HepG2 (cell line): ENCODE measurements around the gene TMEFF2. TPM values are rescaled to one million over a fixed set of nuclear protein-coding genes. Genes with fewer than 3 reads are reported as not detected.

Source experiments
- ATAC-seq: fragments of 200-7000 bp; cut with Tn5 transposase; 3 replicates; pipeline ENCODE4 v1.9.1; 2020; ENCODE audit warnings: mild to moderate bottlenecking, moderate library complexity
- BruUV-seq: library from RNA; stranded (reverse); fragments of 400-500 nt; replicated peaks from 2 replicates; lab custom pipeline; 2021; lab: Mats Ljungman, UMichigan
- CTCF ChIA-PET: fragments of 300-600 bp; formaldehyde crosslinking; extraction: SDS; loops from one replicate; lab custom pipeline; 2021; ENCODE audit warnings: low total read pairs, inconsistent platforms, low intra/inter-chr PET ratio; lab: Yijun Ruan, JAX
- POLR2A ChIA-PET: fragments of 350-600 bp; sonication (Branson Sonifier 250); formaldehyde crosslinking; loops from one replicate; lab custom pipeline; 2020; ENCODE audit warnings: antibody characterized with exemption, inconsistent platforms; lab: Yijun Ruan, JAX
- DNase-seq: peaks from one replicate; pipeline ENCODE4 v3.0.0-alpha.2; 2015; ENCODE audit warnings: low spot score
- FAIRE-seq: peaks from 3 replicates; lab custom pipeline; 2011; peaks lifted over from hg19 to GRCh38; lab: Jason Lieb, UNC
- H2AFZ ChIP-seq: one replicate; pipeline ENCODE4 v1.6.1; 2011; ENCODE audit warnings: low read length, inconsistent platforms
- H3K27ac ChIP-seq: fragments of 300-600 bp; 3 replicates; pipeline ENCODE4 v1.8.0; 2011; ENCODE audit warnings: mixed run types, mild to moderate bottlenecking, mixed read lengths, low read length, inconsistent platforms; ENCODE audit not compliant: insufficient read depth; ENCODE audit errors: extremely low read length
- H3K27me3 ChIP-seq, 2 experiments: fragments of 200-600 bp in 1 of 2; 2 replicates in 1 of 2; 3 replicates in 1 of 2; pipeline versions ENCODE4 v1.6.0 to v1.8.0; 2011; ENCODE audit warnings: low read length in 2 of 2, mild to moderate bottlenecking in 2 of 2, moderate library complexity in 2 of 2, inconsistent platforms in 1 of 2; ENCODE audit not compliant: insufficient read depth in 2 of 2, control insufficient read depth in 1 of 2
- H3K36me3 ChIP-seq, 2 experiments: fragments of 200-600 bp in 1 of 2; replicated peaks in 1 of 2; 2 replicates in 1 of 2; 3 replicates in 1 of 2; pipeline versions ENCODE4 v1.5.1 to v1.8.0; 2011; ENCODE audit warnings: low read length in 2 of 2, inconsistent platforms in 1 of 2; ENCODE audit not compliant: insufficient read depth in 2 of 2, control insufficient read depth in 1 of 2
- H3K4me1 ChIP-seq: 2 replicates; pipeline ENCODE4 v1.5.1; 2012; ENCODE audit warnings: low read length, inconsistent platforms; ENCODE audit not compliant: insufficient read depth
- H3K4me2 ChIP-seq: 2 replicates; pipeline ENCODE4 v1.6.0; 2011; ENCODE audit warnings: low read depth, low read length, inconsistent platforms
- H3K4me3 ChIP-seq, 3 experiments: fragments of 200-600 bp in 1 of 3; sonication (generic), shearing (Covaris generic) in 1 of 3; replicated peaks in 1 of 3; 2 replicates each; pipeline ENCODE4 v1.5.1; 2011 to 2016; ENCODE audit warnings: low read length in 3 of 3, inconsistent platforms in 2 of 3, low read depth in 2 of 3, mild to moderate bottlenecking in 2 of 3, control low read depth in 1 of 3, mixed read lengths in 1 of 3; ENCODE audit not compliant: insufficient read depth in 1 of 3
- H3K79me2 ChIP-seq: one replicate; pipeline ENCODE4 v1.6.1; 2011; ENCODE audit warnings: low read length, inconsistent platforms; ENCODE audit not compliant: insufficient read depth
- H3K9ac ChIP-seq: 2 replicates; pipeline ENCODE4 v1.6.0; 2011; ENCODE audit warnings: mild to moderate bottlenecking, low read depth, low read length, inconsistent platforms; ENCODE audit not compliant: insufficient read depth
- H3K9me3 ChIP-seq: 2 replicates; pipeline ENCODE4 v1.5.1; 2012; ENCODE audit warnings: mild to moderate bottlenecking, low read length
- H4K20me1 ChIP-seq: 2 replicates; pipeline ENCODE4 v1.6.0; 2011; ENCODE audit warnings: inconsistent platforms, mild to moderate bottlenecking, low read length, moderate library complexity; ENCODE audit not compliant: insufficient read depth
- BCL6 ChIP-seq: IDR thresholded peaks from 2 replicates; pipeline ENCODE4 v1.6.1; 2016; ENCODE audit warnings: missing genetic modification reagents, missing compliant biosample characterization
- CC2D1A ChIP-seq: sonication (generic); formaldehyde crosslinking; IDR thresholded peaks from 2 replicates; pipeline ENCODE4 v1.8.1; 2023; ENCODE audit warnings: mild to moderate bottlenecking, missing genetic modification reagents
- DMAP1 ChIP-seq: IDR thresholded peaks from 2 replicates; pipeline ENCODE4 v1.6.1; 2016
- HNRNPL ChIP-seq: fragments of 200-400 bp; formaldehyde crosslinking; IDR thresholded peaks from 2 replicates; pipeline ENCODE4 v1.6.1; 2017; ENCODE audit warnings: mild to moderate bottlenecking, low read depth, low read length
- HNRNPUL1 ChIP-seq: fragments of 200-400 bp; formaldehyde crosslinking; IDR thresholded peaks from 2 replicates; pipeline ENCODE4 v1.6.1; 2017; ENCODE audit warnings: low read depth, mild to moderate bottlenecking, low read length, moderate library complexity
- PTBP1 ChIP-seq: fragments of 200-400 bp; formaldehyde crosslinking; IDR thresholded peaks from 2 replicates; pipeline ENCODE4 v1.6.1; 2018; ENCODE audit warnings: low read length, low read depth; ENCODE audit not compliant: poor library complexity, severe bottlenecking
- RBM22 ChIP-seq: fragments of 200-400 bp; formaldehyde crosslinking; optimal IDR thresholded peaks from 2 replicates; pipeline ENCODE3; 2017; ENCODE audit warnings: mild to moderate bottlenecking, low read length, moderate library complexity
- TGIF2 ChIP-seq: IDR thresholded peaks from 2 replicates; pipeline ENCODE4 v1.6.1; 2016; ENCODE audit warnings: control low read depth, missing compliant biosample characterization
- TOPORS ChIP-seq: sonication (generic); formaldehyde crosslinking; IDR thresholded peaks from 2 replicates; pipeline ENCODE4 v1.8.0; 2023; ENCODE audit warnings: mild to moderate bottlenecking, missing genetic modification reagents
- ZBTB1 ChIP-seq: sonication (generic); formaldehyde crosslinking; IDR thresholded peaks from 2 replicates; pipeline ENCODE4 v1.4.0; 2020; ENCODE audit warnings: missing genetic modification reagents, borderline replicate concordance
- ZNF224 ChIP-seq: sonication (generic); formaldehyde crosslinking; IDR thresholded peaks from 2 replicates; pipeline ENCODE4 v1.5.0; 2020; ENCODE audit warnings: mild to moderate bottlenecking, missing genetic modification reagents
- ZSCAN29 ChIP-seq: sonication (generic); formaldehyde crosslinking; conservative IDR thresholded peaks from 2 replicates; pipeline ENCODE4 v1.4.0; 2020; ENCODE audit warnings: mild to moderate bottlenecking, missing genetic modification reagents
- WGBS: methylation state at CpG from one replicate; pipeline ENCODE4 v1.1.6; 2017; ENCODE audit warnings: low lambda C conversion rate; 5-methylcytosine and 5-hydroxymethylcytosine counted together
- in situ Hi-C: cut with HindIII; loops from 2 replicates; pipeline ENCODE4 v1.10.0; 2017; ENCODE audit warnings: low pct_unique_long_range_greater_than_20kb; ENCODE audit not compliant: extremely low pct_ligation_motif_present
- intact Hi-C: fragments of 100-400 bp; cut with micrococcal nuclease; formaldehyde crosslinking; loops from one replicate; pipeline ENCODE4 v1.10.0; 2022; ENCODE audit not compliant: unreplicated experiment
- polyA plus RNA-seq, 8 experiments: library from polyadenylated mRNA; depleted of rRNA in 3 of 8; stranded (reverse) in 7 of 8; unstranded in 1 of 8; fragments of >200 nt; fragmentation: Illumina TruSeq in 4 of 8; extraction: Trizol in 4 of 8; gene quantifications; 2 replicates each; pipeline versions ENCODE4 v1.2.1 to v1.2.3, GENCODE V29; 2011 to 2016; ENCODE audit warnings: low read depth in 4 of 8, missing spikeins in 1 of 8, mixed read lengths in 1 of 8; ENCODE audit not compliant: insufficient read depth in 1 of 8
- total RNA-seq, 5 experiments: library from RNA; depleted of rRNA; stranded (reverse); fragments of >200 nt; fragmentation: Illumina TruSeq; extraction: Trizol; gene quantifications; 2 replicates each; pipeline ENCODE4 v1.2.3, GENCODE V29; 2016; ENCODE audit warnings: low read depth in 1 of 5
- TF ChIP-seq, protein P1 (sequence below): sonication (generic); formaldehyde crosslinking; IDR thresholded peaks from 2 replicates; pipeline ENCODE4 v1.4.0; 2020; ENCODE audit warnings: mild to moderate bottlenecking, low read depth, missing genetic modification reagents
- TF ChIP-seq, protein P2 (sequence below): sonication (generic); formaldehyde crosslinking; conservative IDR thresholded peaks from 2 replicates; pipeline ENCODE4 v1.8.1; 2023; ENCODE audit warnings: missing genetic modification reagents
- TF ChIP-seq, protein P3 (sequence below): sonication (generic); formaldehyde crosslinking; IDR thresholded peaks from one replicate; pipeline ENCODE4 v1.5.1; 2020; ENCODE audit warnings: mild to moderate bottlenecking, missing genetic modification reagents; ENCODE audit errors: not compliant biosample characterization
- TF ChIP-seq, protein P4 (sequence below): IDR thresholded peaks from 2 replicates; pipeline ENCODE4 v1.6.1; 2016; ENCODE audit warnings: missing genetic modification reagents, missing compliant biosample characterization

Gene TMEFF2
- total and polyA plus RNA-seq, 2 of the 13 experiments (the other 11 are each of a cell fraction or from before 2014, with no cell fraction given) = not detected

DNA sequence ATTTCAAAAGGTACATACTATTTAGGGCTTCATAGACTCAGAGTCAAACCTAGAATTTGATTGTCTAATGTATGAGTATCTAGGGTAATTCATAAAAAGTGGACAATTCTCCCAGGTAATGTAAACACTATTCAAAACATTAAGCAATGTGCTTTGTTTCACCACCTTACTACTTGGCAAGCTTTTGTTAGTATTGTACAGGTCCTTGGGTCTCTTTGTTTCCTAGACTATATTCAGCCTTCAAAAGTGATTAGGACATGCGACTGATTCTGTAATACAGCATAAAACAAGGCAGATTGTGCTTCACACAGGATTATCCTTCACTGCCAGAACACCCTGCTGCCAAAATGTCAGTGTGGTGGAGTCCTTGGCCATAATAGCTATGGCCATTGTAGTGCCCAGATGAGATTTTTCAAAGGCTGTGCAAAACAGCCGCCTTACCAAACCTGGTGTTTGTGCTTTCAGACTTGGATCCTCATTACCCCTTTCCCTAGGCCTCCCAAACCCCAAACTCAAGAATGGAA, 257.8 kb downstream of the TMEFF2 start:
- Histone ChIP-seq H3K27ac (no peak overlapping the region), H3K4me2 (no peak overlapping the region), H3K27me3 (no peaks in the 10 kb centered on the region), H3K4me3 (no peak overlapping the region), H3K4me1 (no peaks in the 10 kb centered on the region), H4K20me1 (no peaks in the 10 kb centered on the region), H2AFZ (no peak overlapping the region), H3K9me3 (no peaks in the 10 kb centered on the region), H3K9ac (no peak overlapping the region), H3K36me3 (no peaks in the 10 kb centered on the region), H3K79me2 (no peaks in the 10 kb centered on the region)
- BruUV-seq = no TSS peak
- WGBS = 73% methylated on average over 2 of the region's 2 CpGs
- intact Hi-C loops (no loop called here), in situ Hi-C loops (no loop called here)
- CTCF ChIA-PET = no interaction called here
- DNase-seq = no peak
- TF ChIP-seq BCL6 (CRISPR knock-in tag) (no peak), ZNF224 (CRISPR knock-in tag) (no peak), HNRNPUL1 (no peak), ZSCAN29 (no peak), HNRNPL (no peak), PTBP1 (no peak), RBM22 (no peak), ZBTB1 (CRISPR knock-in tag) (no peak), TOPORS (CRISPR knock-in tag) (no peak), CC2D1A (no peak), TGIF2 (no peak), DMAP1 (CRISPR knock-in tag) (no peak)
- TF ChIP-seq, protein P1, sequence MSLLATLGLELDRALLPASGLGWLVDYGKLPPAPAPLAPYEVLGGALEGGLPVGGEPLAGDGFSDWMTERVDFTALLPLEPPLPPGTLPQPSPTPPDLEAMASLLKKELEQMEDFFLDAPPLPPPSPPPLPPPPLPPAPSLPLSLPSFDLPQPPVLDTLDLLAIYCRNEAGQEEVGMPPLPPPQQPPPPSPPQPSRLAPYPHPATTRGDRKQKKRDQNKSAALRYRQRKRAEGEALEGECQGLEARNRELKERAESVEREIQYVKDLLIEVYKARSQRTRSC (CRISPR knock-in tag) = no peak
- TF ChIP-seq, protein P2, sequence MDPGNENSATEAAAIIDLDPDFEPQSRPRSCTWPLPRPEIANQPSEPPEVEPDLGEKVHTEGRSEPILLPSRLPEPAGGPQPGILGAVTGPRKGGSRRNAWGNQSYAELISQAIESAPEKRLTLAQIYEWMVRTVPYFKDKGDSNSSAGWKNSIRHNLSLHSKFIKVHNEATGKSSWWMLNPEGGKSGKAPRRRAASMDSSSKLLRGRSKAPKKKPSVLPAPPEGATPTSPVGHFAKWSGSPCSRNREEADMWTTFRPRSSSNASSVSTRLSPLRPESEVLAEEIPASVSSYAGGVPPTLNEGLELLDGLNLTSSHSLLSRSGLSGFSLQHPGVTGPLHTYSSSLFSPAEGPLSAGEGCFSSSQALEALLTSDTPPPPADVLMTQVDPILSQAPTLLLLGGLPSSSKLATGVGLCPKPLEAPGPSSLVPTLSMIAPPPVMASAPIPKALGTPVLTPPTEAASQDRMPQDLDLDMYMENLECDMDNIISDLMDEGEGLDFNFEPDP (CRISPR knock-in tag) = no peak
- TF ChIP-seq, protein P3, sequence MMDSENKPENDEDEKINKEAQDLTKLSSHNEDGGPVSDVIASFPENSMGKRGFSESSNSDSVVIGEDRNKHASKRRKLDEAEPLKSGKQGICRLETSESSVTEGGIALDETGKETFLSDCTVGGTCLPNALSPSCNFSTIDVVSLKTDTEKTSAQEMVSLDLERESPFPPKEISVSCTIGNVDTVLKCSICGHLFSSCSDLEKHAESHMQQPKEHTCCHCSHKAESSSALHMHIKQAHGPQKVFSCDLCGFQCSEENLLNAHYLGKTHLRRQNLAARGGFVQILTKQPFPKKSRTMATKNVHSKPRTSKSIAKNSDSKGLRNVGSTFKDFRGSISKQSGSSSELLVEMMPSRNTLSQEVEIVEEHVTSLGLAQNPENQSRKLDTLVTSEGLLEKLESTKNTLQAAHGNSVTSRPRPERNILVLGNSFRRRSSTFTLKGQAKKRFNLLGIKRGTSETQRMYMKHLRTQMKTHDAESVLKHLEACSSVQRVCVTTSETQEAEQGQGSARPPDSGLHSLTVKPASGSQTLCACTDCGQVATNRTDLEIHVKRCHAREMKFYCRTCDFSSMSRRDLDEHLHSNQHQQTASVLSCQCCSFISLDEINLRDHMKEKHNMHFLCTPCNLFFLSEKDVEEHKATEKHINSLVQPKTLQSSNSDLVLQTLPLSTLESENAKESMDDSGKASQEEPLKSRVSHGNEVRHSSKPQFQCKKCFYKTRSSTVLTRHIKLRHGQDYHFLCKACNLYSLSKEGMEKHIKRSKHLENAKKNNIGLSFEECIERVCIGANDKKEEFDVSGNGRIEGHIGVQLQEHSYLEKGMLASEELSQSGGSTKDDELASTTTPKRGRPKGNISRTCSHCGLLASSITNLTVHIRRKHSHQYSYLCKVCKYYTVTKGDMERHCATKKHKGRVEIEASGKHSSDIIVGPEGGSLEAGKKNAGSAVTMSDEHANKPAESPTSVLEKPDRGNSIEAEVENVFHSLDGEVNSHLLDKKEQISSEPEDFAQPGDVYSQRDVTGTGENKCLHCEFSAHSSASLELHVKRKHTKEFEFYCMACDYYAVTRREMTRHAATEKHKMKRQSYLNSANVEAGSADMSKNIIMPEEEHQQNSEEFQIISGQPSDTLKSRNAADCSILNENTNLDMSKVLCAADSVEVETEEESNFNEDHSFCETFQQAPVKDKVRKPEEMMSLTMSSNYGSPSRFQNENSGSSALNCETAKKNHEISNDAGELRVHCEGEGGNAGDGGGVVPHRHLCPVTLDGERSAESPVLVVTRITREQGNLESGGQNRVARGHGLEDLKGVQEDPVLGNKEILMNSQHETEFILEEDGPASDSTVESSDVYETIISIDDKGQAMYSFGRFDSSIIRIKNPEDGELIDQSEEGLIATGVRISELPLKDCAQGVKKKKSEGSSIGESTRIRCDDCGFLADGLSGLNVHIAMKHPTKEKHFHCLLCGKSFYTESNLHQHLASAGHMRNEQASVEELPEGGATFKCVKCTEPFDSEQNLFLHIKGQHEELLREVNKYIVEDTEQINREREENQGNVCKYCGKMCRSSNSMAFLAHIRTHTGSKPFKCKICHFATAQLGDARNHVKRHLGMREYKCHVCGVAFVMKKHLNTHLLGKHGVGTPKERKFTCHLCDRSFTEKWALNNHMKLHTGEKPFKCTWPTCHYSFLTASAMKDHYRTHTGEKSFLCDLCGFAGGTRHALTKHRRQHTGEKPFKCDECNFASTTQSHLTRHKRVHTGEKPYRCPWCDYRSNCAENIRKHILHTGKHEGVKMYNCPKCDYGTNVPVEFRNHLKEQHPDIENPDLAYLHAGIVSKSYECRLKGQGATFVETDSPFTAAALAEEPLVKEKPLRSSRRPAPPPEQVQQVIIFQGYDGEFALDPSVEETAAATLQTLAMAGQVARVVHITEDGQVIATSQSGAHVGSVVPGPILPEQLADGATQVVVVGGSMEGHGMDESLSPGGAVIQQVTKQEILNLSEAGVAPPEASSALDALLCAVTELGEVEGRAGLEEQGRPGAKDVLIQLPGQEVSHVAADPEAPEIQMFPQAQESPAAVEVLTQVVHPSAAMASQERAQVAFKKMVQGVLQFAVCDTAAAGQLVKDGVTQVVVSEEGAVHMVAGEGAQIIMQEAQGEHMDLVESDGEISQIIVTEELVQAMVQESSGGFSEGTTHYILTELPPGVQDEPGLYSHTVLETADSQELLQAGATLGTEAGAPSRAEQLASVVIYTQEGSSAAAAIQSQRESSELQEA (CRISPR knock-in tag) = no peak
- TF ChIP-seq, protein P4, sequence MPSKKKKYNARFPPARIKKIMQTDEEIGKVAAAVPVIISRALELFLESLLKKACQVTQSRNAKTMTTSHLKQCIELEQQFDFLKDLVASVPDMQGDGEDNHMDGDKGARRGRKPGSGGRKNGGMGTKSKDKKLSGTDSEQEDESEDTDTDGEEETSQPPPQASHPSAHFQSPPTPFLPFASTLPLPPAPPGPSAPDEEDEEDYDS (CRISPR knock-in tag) = no peak
- ATAC-seq = no peak
- FAIRE-seq = no peak
- POLR2A ChIA-PET = no interaction called here
